CD4-positive, alpha-beta T cell treated with Interleukin-6 at 100 ng/mL for 8 hours (primary cell): ENCODE data around the gene DLGAP5.

ENCODE experiments used
- DNase-seq: peaks from one replicate; pipeline ENCODE4 v3.0.0-alpha.2; 2020; ENCODE audit warnings: mixed read lengths, low spot score

The DLGAP5 gene

DNA sequence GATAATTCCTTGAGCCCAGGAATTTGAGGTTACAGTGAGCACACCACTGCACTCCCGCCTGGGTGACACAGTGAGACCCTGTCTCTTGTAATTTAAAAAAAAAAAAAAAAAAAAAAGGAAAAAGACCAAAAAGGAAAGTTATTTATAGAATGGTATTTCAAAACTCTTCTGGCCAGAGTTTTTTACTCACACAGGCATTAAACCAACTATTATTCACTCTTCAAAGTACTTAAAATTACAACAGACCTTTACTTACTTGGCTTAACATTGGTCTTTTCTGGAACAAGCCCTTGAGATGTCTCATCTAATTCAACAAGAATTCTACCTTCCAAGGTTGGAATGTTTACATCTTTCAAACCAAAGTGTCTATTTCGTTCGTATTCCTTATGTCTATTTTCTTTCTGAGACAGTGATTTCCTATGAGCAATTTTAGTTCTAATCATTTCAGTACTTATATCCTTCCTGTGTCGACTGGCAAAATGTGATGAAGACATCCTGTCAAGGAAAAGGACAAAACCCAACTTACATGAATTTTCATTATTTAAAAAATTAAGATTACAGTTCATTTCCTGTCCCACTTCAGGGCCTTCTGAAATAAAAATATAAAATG, 2.6 kb downstream of the DLGAP5 start:
- DNase-seq, result no peak

DNA sequence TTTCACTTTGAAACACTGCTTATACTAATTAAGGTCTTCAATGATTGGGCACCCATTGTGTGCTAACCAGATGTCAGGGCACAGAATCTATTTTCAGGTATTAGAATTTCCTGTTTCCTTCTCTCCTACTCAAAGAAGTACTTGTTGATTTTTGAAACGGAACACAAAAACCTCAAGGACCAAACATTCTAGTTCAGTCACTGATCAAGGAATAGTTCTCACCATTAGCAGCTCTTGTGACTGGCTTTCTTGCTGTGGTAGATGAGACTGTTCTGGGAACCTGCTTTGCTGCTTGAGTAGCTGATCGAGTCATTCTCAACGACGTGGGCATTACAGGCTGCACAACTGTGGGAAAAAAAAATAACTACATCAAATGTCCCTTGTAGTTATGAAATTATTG, 11.0 kb downstream of the DLGAP5 start:
- DNase-seq, result no peak

DNA sequence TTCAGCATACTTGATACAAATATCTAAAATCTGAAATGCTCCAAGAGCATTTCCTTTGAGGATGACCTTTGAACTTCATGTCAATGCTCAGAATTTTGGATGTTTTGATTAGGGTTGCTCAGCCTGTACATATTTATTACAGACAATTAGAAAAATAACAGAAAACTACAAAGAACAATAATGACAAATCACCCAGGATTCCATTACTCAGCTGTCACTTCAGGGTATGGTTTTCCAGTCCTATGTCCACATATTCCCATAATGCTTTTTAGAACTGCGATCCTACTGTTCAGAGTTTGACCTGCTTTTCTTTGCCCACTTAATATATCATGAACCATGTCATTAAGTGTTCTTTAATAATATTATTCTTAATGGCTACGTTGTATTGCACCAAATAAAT, 11.4 kb downstream of the DLGAP5 start:
- no peak for DNase-seq

DNA sequence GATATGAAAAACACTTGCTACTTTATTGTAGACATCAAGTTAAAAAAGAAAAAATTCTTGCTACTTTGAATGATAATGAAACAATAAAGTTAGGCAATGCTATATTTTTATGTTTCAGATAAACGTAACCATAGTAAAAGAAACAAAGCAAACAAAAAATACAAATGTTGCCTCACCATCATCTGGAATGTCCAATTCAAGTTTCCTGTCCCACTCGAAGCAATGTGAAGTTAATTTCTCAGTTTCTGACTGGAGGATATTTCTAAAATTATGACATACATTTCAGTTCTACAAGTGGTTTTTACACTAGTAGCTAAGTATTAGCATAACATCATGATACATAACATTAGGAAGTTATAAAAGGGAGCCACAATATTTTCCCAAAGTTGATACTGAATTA, 20.9 kb downstream of the DLGAP5 start:
- DNase-seq, result no peak

DNA sequence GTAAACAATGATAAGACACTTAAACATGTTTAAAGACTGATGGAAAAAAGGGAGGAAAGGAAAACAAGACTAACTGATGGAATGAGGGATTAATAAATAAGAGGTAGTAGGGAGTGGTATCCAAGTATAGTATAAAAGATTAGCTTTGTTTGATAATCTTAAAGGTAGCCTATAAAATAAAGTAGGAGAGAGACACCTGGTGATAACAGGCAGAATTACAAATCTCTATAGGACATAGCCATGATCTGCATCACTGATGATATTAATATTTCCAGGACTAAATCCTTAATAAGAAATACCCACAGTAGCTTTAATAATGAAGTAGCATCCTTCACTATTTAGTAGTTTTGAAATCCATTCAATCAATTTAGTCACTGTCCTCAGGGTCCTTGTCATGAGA, 30.4 kb downstream of the DLGAP5 start:
- DNase-seq, result peak; percentile 31

DNA sequence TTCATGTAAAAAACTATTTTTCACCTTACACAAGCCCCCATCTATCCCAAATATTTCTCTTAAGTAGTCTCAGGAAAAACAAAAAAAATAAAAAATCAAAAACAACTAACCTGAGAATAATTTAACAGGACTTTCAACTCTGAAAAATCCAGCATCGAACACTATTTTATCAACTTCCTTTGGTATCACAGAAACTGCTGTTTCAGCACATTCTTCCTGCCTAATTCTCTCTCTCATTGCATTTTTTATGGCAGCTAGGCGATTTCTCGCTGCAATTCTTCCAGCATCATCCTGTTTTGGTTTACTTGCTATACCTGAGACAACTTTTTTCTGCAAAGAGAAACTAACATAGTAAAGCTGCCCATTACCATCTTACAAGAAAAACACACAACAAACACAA, 33.0 kb downstream of the DLGAP5 start:
- no peak for DNase-seq

DNA sequence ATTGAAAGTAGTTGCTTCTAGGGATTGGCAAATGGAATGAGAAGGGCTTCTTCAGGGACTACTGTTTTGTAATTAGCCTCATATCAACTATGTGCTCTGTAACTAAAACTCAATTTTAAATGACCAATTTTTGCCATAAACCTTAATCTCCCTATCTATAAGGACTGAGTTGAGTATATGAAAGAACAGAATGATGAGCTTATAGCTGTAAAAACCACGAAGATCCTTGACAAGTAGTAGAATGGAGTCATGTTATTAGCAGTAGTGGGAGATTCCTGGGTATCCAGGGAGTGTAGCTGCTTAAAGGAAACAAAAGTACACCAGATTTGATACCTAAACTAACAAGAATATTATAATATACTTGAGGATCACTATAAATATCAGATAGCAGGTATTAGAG, 34.3 kb downstream of the DLGAP5 start:
- no peak for DNase-seq

DNA sequence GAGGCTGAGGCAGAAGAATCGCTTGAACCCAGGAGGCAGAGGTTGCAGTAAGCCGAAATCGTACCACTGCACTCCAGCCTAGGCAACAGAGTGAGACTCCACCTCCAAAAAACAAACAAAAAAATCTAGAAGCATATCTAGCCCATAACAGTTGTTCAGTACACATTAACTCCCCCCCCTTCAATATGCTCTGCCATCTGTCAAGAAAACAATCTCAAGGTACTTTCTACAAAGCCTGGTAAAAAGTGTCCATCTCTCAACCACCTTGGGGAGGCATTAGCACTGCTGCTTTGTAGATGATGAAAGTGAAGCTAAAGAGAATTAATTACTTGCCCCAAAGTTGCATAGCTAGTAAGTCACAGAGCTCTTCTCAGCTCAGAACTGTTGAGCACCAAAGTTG, 37.4 kb downstream of the DLGAP5 start:
- DNase-seq, result no peak

DNA sequence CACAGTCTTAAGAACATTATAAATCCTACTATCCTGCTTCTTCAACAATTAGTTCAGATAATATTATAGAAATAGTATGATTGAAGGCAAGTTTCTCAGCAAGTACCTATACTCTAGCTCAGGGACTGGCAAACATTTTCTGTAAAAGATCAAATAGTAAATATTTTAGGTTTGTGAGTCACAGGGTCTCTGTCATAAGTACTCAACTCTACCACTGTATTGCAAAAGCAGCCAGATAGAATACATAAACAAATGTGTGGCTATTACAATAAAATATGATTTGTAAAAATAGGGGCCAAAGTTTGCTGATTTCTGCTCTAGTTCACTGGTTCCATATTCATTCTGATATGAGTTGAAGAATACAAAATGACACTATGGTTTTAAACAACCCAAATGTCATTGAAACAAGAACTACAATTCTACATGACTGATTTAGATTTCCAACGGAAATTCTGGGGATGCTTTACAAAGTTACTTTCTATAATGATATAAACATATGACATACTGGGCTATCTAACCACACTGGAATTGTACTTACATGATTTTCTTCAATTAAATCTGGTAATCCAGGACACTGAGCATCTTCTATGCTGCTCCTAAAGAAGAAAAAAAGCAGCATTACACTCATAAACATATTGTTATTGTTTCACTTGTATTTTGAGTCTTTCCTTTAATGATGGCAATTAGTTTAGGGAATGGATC, 39.2 kb downstream of the DLGAP5 start:
- no peak for DNase-seq

DNA sequence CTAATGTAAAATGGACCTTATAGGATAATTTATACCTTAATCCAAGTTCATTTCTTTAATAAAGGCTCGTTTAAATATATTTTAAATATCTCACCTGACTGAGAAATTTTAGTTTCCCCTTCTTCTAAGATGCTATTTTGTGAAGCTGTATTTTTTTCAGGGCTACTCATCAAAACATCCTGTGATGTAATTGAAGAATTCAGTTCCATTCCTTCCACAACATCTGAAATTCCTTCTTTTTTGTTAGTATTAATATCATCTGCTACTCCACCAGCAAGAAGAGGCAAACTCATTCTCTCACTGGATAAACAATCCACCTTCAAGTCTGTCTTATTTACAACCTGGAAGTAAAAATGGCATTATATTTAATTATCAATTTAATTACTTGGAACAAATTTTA, 39.8 kb downstream of the DLGAP5 start:
- no peak for DNase-seq

DNA sequence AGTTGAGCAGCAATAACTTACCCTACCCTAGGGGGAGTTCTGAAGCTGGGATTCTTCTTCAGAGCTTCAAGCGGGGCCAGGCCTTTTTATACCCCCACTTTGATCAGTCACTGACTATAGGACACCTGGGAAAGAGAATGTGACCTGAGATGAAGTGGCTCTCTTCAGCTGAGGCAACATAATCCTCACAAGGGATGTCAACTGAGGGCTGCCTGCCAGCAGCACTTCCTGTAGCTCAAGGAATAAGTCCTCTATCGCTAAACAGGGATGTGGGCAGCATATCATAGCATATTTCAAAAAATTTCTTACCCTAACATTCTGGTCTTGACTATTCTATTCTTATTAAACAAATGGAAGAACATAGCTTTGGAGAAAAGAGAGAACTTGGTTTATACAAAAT, 45.0 kb downstream of the DLGAP5 start:
- no peak for DNase-seq

DNA sequence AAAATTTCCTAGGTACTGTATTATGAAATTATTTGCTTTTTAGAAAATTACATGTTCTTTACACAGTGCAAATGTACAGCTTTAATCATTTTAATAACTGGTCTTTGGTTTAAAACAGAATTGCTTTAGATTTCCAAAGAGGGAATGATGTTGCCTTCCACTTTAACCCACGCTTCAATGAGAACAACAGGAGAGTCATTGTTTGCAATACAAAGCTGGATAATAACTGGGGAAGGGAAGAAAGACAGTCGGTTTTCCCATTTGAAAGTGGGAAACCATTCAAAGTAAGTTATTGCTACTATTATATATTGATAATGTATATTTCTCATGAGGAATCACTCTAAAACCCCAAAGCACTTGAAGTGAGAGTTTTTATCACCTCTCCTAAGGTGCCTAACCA, 48.9 kb downstream of the DLGAP5 start:
- no peak for DNase-seq

DNA sequence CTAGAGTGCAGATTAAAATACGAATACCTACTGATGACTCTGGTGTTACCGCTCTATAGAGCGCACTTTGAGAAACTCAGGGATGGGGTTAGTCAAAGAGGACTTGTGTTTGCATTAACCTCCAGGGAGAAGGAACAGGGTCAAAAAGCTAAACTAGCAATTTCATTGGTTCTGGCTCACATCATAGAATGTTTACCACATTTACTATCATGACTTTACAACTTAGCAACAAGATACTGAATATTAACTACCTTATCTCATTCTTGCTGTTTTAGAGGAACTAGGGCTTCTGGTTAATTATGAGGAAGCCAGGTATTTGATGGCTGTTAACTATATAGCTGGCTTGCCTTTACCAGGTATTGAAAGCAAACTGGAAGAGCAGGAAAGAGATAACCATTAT, 49.6 kb downstream of the DLGAP5 start:
- DNase-seq, result no peak

DNA sequence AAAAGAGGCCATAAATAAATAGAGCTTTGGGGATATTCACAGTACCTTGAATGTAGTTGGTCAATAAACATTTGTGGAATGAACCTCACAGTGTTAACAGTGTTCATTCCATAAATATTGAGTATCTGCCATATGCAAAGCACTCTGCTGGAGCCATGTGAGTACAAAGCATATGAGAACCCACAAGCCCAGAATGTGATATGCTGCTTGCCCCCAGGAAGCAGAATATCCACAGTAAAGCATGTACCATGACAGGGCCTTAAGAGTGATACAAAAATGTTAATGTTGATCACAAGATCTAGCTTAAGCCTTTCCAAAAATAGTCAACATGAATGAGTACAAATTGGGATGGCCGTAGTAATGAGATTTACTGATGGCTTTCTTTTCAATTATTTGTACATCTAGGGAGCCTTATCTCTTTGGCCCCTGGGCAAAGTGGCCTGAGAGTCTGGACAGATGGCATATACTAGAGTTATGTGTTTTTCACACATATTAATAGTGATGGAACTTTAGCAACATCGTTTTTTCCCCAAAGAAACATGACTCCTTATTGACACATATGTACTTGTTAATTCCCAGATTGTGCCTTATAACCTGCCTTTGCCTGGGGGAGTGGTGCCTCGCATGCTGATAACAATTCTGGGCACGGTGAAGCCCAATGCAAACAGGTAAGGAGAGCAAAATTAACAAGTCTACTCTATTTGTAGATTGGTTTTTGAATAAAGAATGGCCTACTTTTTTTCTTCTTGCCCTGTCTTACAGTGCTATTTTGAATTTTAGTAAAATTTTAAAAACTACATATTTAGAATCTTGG, 51.5 kb downstream of the DLGAP5 start:
- no peak for DNase-seq

DNA sequence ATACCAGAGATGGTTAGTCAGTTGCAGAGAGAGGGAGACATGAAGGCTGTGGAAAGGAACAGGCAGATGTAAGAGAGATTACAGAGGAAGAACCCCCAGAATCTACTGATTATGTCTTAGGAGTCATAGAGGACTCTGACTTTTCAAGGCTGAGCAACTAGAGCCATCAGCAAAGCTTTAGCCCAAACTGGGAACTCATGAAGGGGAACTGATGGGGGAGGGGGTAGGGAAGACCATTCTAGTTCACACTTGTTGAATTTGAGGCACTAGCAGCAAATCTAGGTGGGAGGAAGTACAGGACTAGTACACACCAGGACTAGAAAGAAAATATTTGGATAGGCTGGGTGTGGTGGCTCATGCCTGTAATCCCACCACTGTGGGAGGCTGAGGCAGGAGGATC, 52.2 kb downstream of the DLGAP5 start:
- DNase-seq, result no peak

DNA sequence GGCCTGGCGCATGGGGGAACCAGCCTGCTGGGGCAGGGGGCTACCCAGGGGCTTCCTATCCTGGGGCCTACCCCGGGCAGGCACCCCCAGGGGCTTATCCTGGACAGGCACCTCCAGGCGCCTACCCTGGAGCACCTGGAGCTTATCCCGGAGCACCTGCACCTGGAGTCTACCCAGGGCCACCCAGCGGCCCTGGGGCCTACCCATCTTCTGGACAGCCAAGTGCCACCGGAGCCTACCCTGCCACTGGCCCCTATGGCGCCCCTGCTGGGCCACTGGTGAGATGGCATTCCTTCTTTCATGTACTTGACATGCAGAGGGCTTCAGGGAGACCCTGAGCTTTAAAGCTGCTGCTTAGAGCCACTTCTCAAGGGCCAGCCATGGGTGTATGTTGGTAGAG, 53.3 kb downstream of the DLGAP5 start:
- DNase-seq, result no peak

DNA sequence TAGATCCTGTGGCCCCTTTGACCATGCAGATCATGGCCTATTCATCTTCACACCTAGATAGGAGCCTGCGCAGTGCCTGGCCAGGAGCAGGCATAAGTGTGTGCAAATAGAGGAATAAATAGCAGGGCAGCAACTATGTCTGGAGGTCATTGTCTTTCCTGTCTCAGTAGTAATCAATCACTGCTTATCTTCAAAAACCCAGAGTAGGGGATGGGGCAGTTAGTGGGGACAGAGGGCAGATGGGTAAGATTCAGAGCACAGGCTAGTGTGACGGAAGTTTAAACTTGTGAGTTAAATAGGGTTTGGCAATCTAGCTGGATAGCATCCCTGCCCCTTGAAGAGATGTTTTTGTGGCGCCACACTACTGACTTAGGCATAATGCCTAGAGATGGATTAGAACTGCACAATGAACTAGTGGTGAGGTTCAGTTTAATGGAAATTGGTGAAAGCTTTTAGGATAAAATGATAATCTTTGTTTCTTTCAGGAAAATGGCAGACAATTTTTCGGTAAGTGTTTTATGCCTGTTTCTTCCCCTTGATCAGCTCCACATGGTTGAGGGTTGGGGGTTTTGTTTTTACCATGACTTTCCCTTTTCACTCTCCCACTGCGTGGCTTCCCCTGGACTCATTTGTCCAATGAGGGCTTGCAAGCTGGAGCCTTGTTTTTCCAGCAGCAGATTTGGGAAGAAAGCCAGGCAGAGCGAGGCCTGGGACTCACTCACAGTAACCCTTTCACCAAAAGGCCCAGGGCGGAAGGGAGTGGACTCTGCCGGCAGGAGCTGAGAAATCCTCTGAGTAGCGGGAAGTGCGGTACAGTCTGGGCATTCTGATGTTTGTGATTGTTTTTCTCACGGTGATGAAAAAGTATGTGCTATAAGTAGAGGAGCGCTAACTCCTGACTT, 54.2 kb downstream of the DLGAP5 start:
- no peak for DNase-seq

DNA sequence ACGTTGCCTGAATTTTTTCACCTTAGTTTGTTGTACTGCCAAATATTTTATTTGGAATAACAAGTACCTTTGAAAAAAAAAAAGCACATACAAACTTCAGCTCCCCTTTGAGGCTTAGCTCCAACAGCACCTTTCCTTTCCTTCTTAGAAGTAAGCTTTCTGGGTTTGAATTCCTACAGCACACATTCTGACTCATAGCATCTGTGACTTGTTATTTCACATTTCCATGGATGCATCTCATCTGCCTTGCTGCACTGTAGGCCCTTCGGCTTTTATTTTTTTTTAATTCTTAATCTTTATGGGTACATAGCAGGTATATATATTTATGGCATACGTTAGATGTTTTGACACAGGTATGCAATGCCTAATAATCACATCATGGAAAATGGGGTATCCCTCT, 55.1 kb downstream of the DLGAP5 start:
- DNase-seq, result no peak

DNA sequence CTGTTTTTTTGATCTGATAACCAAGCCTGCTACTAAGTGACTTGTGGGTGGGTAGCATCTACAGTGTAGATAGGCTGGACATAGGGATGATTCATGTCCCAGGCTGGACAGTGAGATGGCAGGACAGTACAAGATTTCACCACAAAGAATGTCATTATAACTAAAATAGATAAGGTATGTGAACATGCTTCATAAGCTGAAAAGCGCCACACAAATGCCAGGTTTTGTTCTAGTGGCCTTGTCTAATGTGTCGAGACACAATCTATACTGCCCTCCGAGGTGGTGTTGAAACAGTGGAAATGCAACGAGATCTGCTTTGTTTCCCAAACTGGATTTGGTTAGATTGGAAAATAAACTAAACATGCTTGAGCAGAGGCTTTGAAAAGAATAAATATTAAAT, 58.0 kb downstream of the DLGAP5 start:
- DNase-seq, result no peak

DNA sequence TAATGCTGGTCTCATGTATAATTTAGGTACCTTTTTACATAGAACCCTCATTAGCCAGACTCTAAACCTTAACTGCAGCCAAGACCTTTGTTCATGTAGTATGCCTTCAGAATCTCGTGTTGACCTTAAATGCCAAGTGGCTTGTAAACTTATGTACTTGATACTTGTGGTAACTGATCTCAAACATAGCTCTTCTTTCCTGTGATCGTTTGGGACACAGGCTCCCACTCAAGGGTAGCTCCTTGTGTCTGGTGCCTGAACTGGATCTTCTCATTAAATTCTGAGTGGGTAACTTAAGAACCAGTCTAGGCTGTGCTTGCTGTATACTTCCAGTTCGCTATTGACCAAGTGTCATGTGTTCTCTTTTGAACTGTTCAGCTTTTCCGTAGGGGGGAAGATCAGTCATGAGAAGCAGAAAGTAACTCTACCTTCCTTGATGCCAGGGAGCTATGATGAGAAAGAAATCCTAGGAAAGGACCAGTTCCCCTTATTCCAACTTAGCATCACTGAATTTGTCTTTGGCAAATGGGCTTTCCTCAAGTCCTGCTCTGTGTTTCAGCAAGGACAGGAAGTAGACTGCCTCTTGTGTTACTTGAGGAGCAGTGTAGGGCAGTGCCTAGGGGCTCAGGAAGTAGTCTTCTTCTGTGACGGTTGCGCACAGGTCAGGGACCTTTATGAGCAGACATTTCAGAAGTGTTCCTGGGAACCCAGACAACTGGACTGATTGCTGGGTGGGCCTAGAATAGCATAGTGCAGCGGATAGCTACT, 59.8 kb downstream of the DLGAP5 start:
- DNase-seq, result peak; percentile 7

DNA sequence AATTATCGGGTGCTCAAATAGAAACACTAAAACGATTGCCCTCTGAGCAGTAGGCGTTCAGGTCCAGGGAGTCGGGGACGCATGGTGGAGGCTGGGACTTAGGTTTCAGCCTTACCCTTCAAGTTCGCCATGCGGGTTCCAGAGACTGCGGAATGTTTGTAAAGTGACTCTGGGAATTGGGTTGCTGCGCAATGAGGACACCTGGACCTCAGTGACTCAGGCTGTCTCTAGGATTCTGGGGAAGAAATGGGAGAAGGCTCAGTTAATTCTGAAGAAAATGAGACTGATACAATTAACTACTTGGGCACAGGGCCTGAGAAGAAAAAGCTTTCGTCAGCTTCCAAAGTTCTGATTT, 61.2 kb downstream of the DLGAP5 start:
- DNase-seq, result no peak
